Measurements from ENCODE around the gene ZMYND11.

- TF ChIP-seq EZH2 (optimal IDR thresholded peaks at IDR 0.05; ENCODE audit: low read depth, low read length) (no peak), CTCF (IDR thresholded peaks at IDR 0.05; ENCODE audit: low read length) (no peak), EZH2phosphoT487 (IDR thresholded peaks at IDR 0.05; ENCODE audit: low read length) (no peak)
Observed at GRCh38 chr10:289581-289980, 154.3 kb downstream of the ZMYND11 start.
